ENCODE measurements around the gene HIP1. TPM values are rescaled to one million over a fixed set of nuclear protein-coding genes. Genes with fewer than 3 reads are reported as not detected.

Gene HIP1
- total and polyA plus RNA-seq, 12 donors = 7.0 to 32.4 (median 23.4) TPM

DNA sequence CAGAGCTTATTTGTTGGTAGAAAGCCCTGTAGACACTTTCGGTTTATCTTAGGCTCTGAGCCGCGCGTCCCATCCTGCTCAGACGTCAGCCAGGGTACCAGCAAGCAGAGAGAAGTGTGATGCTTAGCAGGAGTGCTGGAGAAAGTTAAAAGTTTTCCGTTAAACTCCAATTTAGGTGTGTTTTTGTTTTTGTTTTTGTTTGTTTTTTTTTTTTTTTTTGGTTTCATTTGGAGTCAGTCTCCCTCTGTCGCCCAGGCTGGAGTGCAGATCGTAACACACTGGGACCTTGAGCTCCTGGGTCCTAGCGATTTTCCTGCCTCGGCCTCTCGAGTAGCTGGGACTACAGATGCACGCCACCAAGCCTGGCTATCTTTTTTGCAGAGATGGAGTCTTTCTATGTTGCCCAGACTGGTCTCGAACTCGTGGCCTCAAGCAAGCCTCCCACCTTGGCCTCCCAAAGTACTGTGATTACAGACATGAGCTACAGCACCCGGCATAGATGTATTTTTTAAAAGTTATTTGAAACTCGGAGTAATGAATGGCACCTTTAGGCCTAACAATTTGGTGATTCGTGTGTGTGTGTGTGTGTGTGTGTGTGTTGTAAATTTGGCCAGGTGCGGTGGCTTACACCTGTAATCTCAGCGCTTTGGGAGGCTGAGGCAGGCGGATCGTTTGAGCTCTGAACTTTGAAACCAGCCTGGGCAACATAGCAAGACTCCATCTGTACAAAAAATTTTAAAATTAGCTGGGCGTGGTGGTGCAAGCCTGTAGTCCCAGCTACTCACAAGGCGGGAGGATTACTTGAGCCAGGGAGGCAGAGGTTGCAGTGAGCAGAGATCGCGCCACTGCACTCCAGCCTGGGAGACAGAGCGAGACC, 1.3 kb upstream of the HIP1 start:
- DNase-seq (no peak), ATAC-seq (peak in 2 of 8 donors; percentile 1 to 31)
- 60 to 61% methylated on average over 26 of the region's 26 CpGs for WGBS, 2 donors
- TF ChIP-seq, protein P1, sequence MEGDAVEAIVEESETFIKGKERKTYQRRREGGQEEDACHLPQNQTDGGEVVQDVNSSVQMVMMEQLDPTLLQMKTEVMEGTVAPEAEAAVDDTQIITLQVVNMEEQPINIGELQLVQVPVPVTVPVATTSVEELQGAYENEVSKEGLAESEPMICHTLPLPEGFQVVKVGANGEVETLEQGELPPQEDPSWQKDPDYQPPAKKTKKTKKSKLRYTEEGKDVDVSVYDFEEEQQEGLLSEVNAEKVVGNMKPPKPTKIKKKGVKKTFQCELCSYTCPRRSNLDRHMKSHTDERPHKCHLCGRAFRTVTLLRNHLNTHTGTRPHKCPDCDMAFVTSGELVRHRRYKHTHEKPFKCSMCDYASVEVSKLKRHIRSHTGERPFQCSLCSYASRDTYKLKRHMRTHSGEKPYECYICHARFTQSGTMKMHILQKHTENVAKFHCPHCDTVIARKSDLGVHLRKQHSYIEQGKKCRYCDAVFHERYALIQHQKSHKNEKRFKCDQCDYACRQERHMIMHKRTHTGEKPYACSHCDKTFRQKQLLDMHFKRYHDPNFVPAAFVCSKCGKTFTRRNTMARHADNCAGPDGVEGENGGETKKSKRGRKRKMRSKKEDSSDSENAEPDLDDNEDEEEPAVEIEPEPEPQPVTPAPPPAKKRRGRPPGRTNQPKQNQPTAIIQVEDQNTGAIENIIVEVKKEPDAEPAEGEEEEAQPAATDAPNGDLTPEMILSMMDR (IDR thresholded peaks at IDR 0.05) = no peak
- Histone ChIP-seq H3K27ac (peak overlapping the region; percentile 70 to 95 (median 88)), H3K4me3 (peak overlapping the region; percentile 37 to 100 (median 95)), H3K4me1 (peaks cover under 1 to 32% (median 22%) of the 10 kb centered on the region in 9 donors), H3K27me3 (no peaks in the 10 kb centered on the region), H3K9me3 (no peaks in the 10 kb centered on the region), H3K36me3 (no peaks in the 10 kb centered on the region)
- intact Hi-C loops (cut with DNase I) = loop anchor here in 4 of 10 donors (5.0 to 10.0 kb wide), 3 partner anchors 73 to 125 kb away; no protein-coding TSS in a partner anchor

DNA sequence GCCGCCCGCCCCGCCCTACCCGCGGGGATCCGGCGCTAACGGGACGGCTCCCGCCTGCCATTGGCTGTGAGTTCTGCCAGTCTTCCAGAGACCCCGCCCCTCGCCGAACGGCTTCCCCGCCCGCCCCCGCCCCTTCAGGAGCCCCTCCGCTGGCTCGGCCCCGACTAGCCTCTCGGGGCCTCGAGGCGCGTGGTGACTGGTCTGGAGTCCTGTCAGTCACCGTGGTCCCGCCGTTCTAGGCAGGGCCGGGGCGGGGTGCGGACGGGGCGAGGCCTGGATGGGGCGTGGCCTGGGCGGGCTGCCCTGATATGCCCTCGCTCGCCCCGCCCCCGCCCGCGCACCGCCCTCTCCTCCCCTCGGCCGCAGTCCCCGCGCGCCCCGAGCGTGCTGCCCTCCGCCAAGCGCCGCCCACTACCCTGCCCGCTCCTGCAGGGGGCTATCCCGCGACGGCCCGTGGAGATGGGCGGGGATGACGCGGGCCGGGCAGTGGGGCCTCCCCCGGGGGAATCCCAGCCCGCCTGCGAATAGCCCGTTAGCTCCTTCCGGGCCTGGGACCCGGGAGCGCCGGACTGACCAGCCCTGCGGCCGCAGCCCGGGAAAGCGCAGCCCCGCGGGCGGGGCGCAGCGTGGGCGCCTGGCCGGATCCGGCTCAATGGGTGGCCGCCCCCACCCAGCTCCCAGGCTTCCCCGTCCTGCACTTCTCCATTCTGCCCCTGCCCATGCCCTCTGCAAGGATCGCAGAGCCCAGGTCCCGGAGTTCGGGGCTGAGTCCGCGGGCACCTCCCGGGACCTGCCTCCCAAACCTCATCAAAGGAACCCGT, 444 bp upstream of the HIP1 start:
- ATAC-seq = peak; percentile 97 to 99 (median 98)
- TF ChIP-seq, protein P1 (IDR thresholded peaks at IDR 0.05) = peak in 6 of 9 donors; percentile 6 to 40 (median 24)
- no peaks in the 10 kb centered on the region for H3K27me3 ChIP-seq
- peak; percentile 100 for DNase-seq
- H3K36me3 ChIP-seq = no peaks in the 10 kb centered on the region
- H3K4me1 ChIP-seq = peaks cover 2 to 40% (median 26%) of the 10 kb centered on the region in 9 donors
- H3K27ac ChIP-seq = peak overlapping the region; percentile 70 to 95 (median 88)
- peak overlapping the region; percentile 73 to 100 (median 95) for H3K4me3 ChIP-seq
- intact Hi-C loops (cut with DNase I) = loop anchor here in 4 of 10 donors (5.0 to 10.0 kb wide), 3 partner anchors 72 to 124 kb away; no protein-coding TSS in a partner anchor
- 0 to 1% methylated on average over 64 to 89 of the region's 89 CpGs for WGBS, 2 donors
- no peaks in the 10 kb centered on the region for H3K9me3 ChIP-seq

DNA sequence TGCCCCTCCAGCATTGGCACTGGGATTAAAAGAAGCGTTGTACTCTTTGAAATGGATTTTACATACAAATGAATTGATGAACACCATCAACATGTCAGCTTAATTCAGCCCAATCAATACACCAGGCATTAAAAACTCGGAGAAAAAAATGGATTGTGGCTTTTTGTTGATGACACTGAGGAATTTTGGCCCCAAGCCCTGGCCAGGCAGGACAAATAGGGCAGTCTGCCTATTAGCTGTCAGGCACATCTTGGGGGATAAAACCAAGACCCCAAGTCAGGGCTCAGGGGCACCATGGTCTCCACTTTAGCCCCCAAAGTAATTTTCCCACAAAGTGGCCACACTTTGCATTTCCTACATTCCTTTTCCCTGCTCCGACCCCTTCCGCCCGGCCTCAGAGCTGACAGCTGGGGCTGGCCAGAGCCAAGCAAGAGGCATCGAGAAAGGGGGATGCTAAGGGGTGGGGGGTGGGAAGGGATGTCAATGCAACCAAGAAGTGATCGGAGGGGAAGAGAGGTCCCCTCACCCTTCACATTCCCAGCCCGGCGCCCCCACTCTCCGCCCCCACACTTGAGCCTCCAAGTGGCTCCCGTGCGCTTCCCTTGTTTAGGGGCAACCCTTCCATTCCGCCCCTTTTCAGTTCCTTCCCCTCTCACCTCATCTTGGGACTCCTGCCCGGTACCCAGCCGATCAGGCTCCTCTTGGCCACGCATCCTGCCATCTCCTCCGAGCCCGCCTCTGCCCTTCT, 711 bp downstream of the HIP1 start:
- Histone ChIP-seq H3K4me1 (peaks cover 2 to 46% (median 26%) of the 10 kb centered on the region in 9 donors), H3K9me3 (no peaks in the 10 kb centered on the region), H3K36me3 (peaks cover 0 to 10% (median 0%) of the 10 kb centered on the region in 9 donors), H3K4me3 (peak overlapping the region; percentile 73 to 100 (median 95)), H3K27me3 (no peaks in the 10 kb centered on the region), H3K27ac (peak overlapping the region in 9 of 10 donors; percentile 69 to 95 (median 89))
- WGBS, 2 donors = 2 to 4% methylated on average over 17 to 18 of the region's 18 CpGs
- DNase-seq (no peak), ATAC-seq (no peak)
- intact Hi-C loops (cut with DNase I) = loop anchor here in 4 of 10 donors (5.0 to 10.0 kb wide), 3 partner anchors 71 to 123 kb away; no protein-coding TSS in a partner anchor
- TF ChIP-seq, protein P1 (IDR thresholded peaks at IDR 0.05) = no peak
